ENCODE measurements around the gene DNAI4. TPM values are rescaled to one million over a fixed set of nuclear protein-coding genes. Genes with fewer than 3 reads are reported as not detected.

DNAI4 gene
- total RNA-seq, 2 donors from 2014 or later = 11.4 to 12.8 TPM

DNA sequence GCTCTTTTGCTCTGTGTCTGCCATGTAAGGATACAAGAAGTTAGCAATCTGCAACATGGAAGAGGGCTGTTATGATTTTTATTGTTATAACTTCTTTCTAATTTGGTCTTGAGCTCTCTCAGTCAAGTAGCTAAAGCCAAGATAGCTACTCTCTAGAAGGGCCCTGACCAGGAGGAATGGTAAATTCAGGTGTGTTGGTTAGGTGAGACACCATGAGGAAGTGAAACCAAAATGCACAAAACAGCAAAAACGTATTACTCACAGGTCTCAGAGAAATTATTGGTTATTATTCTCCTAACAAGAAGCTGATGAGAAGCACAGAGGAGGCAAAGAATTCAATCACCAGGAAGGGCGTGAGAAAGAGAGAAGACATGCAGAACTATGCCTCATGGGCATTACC is 71.8 kb downstream of the DNAI4 start:
- DNase-seq = no peak
- no peaks in the 10 kb centered on the region for H3K27me3 ChIP-seq
- H3K9ac ChIP-seq (ENCODE audit: low read depth in 2 of 2, low read length in 2 of 2) = no peak overlapping the region
- no peaks in the 10 kb centered on the region for H3K9me3 ChIP-seq
- no peak overlapping the region for H3K4me3 ChIP-seq
- H3K27ac ChIP-seq = no peak overlapping the region
- no peaks in the 10 kb centered on the region for H3K36me3 ChIP-seq
- TF ChIP-seq, protein P1, sequence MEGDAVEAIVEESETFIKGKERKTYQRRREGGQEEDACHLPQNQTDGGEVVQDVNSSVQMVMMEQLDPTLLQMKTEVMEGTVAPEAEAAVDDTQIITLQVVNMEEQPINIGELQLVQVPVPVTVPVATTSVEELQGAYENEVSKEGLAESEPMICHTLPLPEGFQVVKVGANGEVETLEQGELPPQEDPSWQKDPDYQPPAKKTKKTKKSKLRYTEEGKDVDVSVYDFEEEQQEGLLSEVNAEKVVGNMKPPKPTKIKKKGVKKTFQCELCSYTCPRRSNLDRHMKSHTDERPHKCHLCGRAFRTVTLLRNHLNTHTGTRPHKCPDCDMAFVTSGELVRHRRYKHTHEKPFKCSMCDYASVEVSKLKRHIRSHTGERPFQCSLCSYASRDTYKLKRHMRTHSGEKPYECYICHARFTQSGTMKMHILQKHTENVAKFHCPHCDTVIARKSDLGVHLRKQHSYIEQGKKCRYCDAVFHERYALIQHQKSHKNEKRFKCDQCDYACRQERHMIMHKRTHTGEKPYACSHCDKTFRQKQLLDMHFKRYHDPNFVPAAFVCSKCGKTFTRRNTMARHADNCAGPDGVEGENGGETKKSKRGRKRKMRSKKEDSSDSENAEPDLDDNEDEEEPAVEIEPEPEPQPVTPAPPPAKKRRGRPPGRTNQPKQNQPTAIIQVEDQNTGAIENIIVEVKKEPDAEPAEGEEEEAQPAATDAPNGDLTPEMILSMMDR (IDR thresholded peaks at IDR 0.05) = no peak
- intact Hi-C loops (cut with DNase I) = no loop called here
- H3K4me1 ChIP-seq = no peaks in the 10 kb centered on the region

DNA sequence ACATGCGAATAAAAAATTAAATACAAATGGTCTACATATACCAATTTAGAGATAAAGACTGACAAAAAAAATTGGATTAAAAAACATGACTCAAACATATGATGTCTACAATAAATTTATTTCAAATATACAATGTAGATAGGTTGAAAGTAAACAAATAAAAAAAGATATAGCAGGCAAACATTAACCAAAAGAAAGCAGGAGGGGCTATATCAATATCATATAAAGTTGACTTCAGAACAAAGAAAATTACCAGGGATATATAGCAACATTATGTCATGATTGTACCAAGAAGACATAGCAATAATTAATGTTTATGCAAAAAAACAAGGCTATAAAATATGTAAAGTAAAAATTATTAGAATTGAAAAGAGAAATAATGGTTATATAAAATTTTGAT is 73.7 kb downstream of the DNAI4 start:
- H3K4me3 ChIP-seq = no peak overlapping the region
- intact Hi-C loops (cut with DNase I) = no loop called here
- TF ChIP-seq, protein P1 (IDR thresholded peaks at IDR 0.05) = no peak
- no peaks in the 10 kb centered on the region for H3K36me3 ChIP-seq
- no peak for DNase-seq
- H3K4me1 ChIP-seq = no peaks in the 10 kb centered on the region
- no peak overlapping the region for H3K27ac ChIP-seq
- no peak overlapping the region for H3K9ac ChIP-seq (ENCODE audit: low read depth in 2 of 2, low read length in 2 of 2)
- H3K9me3 ChIP-seq = no peaks in the 10 kb centered on the region
- no peaks in the 10 kb centered on the region for H3K27me3 ChIP-seq

DNA sequence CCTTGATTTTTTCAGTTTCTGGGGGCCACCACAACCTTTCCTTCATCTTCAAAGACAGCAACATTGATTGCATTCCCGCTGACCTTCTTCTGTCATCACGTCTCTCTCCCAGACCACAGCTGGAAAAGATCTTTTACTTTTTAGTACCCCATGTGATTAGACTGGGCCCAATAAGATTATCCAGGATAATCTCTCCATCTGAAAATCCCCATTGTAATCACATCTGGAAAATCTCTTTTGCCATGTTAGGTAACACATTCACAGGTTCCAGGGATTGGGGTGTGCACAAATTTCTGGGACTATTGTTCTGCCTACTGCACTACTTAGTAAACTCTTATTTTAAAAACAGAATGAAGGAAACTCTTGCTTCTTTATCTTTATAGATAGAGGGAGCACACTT is 76.5 kb downstream of the DNAI4 start:
- TF ChIP-seq, protein P1 (IDR thresholded peaks at IDR 0.05) = no peak
- no peak for DNase-seq
- H3K27me3 ChIP-seq = no peaks in the 10 kb centered on the region
- intact Hi-C loops (cut with DNase I) = no loop called here
- H3K4me1 ChIP-seq = no peaks in the 10 kb centered on the region
- no peak overlapping the region for H3K27ac ChIP-seq
- no peaks in the 10 kb centered on the region for H3K36me3 ChIP-seq
- no peak overlapping the region for H3K4me3 ChIP-seq
- no peak overlapping the region for H3K9ac ChIP-seq (ENCODE audit: low read depth in 2 of 2, low read length in 2 of 2)
- no peaks in the 10 kb centered on the region for H3K9me3 ChIP-seq

DNA sequence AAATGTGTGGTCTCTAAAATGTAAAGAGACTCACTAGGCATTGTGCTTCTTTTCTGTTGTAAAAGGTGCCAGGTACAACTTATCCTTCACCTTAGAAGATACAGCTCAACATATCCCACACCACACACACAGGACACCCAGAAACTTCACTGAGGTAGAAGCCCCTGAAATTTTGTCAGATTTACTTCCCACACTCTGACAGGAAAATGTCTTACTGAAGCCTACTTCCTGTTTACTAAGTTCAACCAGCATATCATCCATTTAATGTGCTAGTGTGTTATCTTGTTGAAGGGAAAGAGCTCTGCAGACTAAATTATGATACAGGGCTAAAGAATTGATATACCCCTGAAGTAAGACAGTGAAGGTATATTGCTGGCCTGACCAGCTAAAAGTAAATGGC is 83.7 kb downstream of the DNAI4 start:
- Histone ChIP-seq H3K9me3 (no peaks in the 10 kb centered on the region), H3K36me3 (no peaks in the 10 kb centered on the region), H3K9ac (ENCODE audit: low read depth in 2 of 2, low read length in 2 of 2) (no peak overlapping the region), H3K27me3 (no peaks in the 10 kb centered on the region), H3K4me3 (no peak overlapping the region), H3K27ac (no peak overlapping the region), H3K4me1 (no peaks in the 10 kb centered on the region)
- intact Hi-C loops (cut with DNase I) = no loop called here
- DNase-seq = no peak
- TF ChIP-seq, protein P1 (IDR thresholded peaks at IDR 0.05) = no peak

DNA sequence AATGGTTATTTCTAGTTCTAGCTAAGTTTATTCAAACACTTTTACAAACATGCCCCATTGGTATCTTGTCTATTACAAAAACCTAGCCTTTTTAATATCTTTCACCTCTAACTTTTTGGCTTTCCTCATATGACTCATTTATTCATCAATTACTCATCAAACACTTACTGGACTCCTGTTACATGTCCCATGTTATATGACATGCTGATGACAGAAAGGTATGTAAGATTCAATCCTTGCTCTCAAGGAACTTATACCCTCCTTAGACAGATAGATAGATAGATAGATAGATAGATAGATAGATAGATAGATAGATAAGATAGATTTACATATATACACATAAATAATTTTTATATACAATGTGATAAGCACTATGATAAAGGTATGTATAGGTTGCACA is 89.7 kb downstream of the DNAI4 start:
- no peak overlapping the region for H3K27ac ChIP-seq
- intact Hi-C loops (cut with DNase I) = no loop called here
- no peak overlapping the region for H3K9ac ChIP-seq (ENCODE audit: low read depth in 2 of 2, low read length in 2 of 2)
- TF ChIP-seq, protein P1 (IDR thresholded peaks at IDR 0.05) = no peak
- DNase-seq = no peak
- H3K9me3 ChIP-seq = no peaks in the 10 kb centered on the region
- H3K27me3 ChIP-seq = no peaks in the 10 kb centered on the region
- H3K4me3 ChIP-seq = no peak overlapping the region
- H3K4me1 ChIP-seq = no peaks in the 10 kb centered on the region
- no peaks in the 10 kb centered on the region for H3K36me3 ChIP-seq

DNA sequence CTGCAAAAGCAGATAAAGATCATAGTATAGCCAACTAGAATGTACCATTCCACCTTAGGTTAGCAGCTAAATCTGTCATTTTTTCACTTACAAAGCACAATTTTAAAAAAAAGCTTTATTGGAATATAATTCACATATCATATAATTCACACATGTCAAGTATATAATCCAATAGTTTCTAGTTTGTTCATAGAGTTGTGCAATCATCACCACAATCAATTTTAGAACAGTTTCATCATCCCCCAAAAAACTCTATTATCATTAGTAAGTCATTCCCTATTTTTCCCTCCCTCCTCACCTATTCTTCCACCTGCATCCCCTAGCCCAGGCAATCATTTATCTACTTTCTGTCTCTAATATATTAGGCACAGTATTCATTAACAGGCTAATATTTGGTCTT is 91.5 kb downstream of the DNAI4 start:
- no peak for DNase-seq
- no peaks in the 10 kb centered on the region for H3K36me3 ChIP-seq
- no peak overlapping the region for H3K4me3 ChIP-seq
- H3K4me1 ChIP-seq = no peaks in the 10 kb centered on the region
- intact Hi-C loops (cut with DNase I) = no loop called here
- H3K9ac ChIP-seq (ENCODE audit: low read depth in 2 of 2, low read length in 2 of 2) = no peak overlapping the region
- H3K9me3 ChIP-seq = no peaks in the 10 kb centered on the region
- TF ChIP-seq, protein P1 (IDR thresholded peaks at IDR 0.05) = no peak
- H3K27ac ChIP-seq = no peak overlapping the region
- H3K27me3 ChIP-seq = no peaks in the 10 kb centered on the region
